DOHH2 (cell line): Measurements from ENCODE around the gene SYTL2.

ENCODE experiments used
- EZH2phosphoT487 ChIP-seq: fragments of 200-600 bp; sonication (generic); IDR thresholded peaks from 2 replicates; pipeline ENCODE4 v1.6.1; 2017; ENCODE audit warnings: borderline replicate concordance, mild to moderate bottlenecking, antibody characterized with exemption, low read length, moderate library complexity, mixed read lengths
- TF ChIP-seq, protein P1 (sequence below): fragments of 200-600 bp; sonication (generic); IDR thresholded peaks from one replicate; pipeline ENCODE4 v1.5.1; 2014; ENCODE audit warnings: antibody characterized with exemption, mild to moderate bottlenecking, low read depth, low read length; ENCODE audit not compliant: poor library complexity, severe bottlenecking

DNA sequence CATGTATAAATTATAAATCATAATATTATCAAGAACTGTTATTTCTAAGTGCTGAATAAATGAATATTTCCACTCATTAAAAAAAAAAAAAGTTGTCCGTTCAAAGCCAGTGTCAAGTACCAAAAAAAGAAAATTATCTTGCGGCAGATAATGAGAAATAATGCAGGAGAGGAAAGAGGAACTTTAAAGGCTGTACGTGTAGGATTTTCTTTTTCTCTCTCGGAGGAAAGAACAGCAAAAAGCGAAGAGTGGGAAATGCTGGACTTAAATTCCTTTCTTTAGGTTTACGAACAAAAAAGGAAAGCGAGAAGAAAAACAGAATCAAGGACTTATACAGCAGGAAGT lies 43.2 kb upstream of the SYTL2 start:
- TF ChIP-seq EZH2phosphoT487: no peak
- TF ChIP-seq, protein P1, sequence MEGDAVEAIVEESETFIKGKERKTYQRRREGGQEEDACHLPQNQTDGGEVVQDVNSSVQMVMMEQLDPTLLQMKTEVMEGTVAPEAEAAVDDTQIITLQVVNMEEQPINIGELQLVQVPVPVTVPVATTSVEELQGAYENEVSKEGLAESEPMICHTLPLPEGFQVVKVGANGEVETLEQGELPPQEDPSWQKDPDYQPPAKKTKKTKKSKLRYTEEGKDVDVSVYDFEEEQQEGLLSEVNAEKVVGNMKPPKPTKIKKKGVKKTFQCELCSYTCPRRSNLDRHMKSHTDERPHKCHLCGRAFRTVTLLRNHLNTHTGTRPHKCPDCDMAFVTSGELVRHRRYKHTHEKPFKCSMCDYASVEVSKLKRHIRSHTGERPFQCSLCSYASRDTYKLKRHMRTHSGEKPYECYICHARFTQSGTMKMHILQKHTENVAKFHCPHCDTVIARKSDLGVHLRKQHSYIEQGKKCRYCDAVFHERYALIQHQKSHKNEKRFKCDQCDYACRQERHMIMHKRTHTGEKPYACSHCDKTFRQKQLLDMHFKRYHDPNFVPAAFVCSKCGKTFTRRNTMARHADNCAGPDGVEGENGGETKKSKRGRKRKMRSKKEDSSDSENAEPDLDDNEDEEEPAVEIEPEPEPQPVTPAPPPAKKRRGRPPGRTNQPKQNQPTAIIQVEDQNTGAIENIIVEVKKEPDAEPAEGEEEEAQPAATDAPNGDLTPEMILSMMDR: no peak
